NB4 (cell line): ENCODE results near the gene PRAMEF11.

Experiments used
- CTCF ChIP-seq: IDR thresholded peaks from one replicate; pipeline ENCODE4 v1.5.1; 2012; ENCODE audit warnings: low read depth, low read length
- MAX ChIP-seq: IDR thresholded peaks from 2 replicates; pipeline ENCODE4 v1.6.1; 2011; ENCODE audit warnings: low read depth, low read length
- MYC ChIP-seq: IDR thresholded peaks from 2 replicates; pipeline ENCODE4 v1.6.1; 2011; ENCODE audit warnings: low read depth, low read length
- POLR2A ChIP-seq: IDR thresholded peaks from 2 replicates; pipeline ENCODE4 v1.6.1; 2011; ENCODE audit warnings: mild to moderate bottlenecking; ENCODE audit not compliant: insufficient read length; ENCODE audit errors: extremely low read depth

DNA sequence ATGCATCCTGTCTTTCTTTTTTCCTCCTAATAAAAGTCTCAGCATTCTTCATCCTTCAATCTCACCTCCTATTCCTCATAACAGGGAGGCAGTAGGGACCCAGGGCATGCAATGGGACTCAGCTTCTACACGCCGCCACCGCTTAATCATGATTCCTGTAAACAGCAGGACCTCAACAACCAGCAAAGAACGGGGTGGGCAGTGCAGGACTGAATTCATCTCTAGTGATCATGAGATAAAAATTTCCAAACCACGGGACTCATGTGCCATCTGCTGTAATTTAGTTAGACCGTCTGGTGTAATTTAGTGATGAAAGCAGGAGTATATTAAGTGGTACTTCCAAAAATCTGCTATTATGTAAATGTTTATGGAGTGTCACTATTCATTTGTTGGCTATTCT lies 52.3 kb downstream of the PRAMEF11 start:
- TF ChIP-seq CTCF: no peak
- TF ChIP-seq POLR2A: no peak
- TF ChIP-seq MYC: no peak
- no peak for TF ChIP-seq MAX
